ENCODE results near the gene RAB35.

RAB35 gene

GRCh38 chr12:120103371-120103770 lies 13.2 kb downstream of the RAB35 start:
- no peak for DNase-seq (ENCODE audit: low spot score)

GRCh38 chr12:120103044-120103338 lies 13.6 kb downstream of the RAB35 start:
- DNase-seq (ENCODE audit: low spot score) = no peak

GRCh38 chr12:120102189-120103043 lies 14.1 kb downstream of the RAB35 start:
- DNase-seq (ENCODE audit: low spot score) = no peak

- no peak for DNase-seq (ENCODE audit: low spot score)
Measured at GRCh38 chr12:120101617-120102016, 14.9 kb downstream of the RAB35 start.

- no peak for DNase-seq (ENCODE audit: low spot score)
Measured at GRCh38 chr12:120101182-120101581, 15.4 kb downstream of the RAB35 start.

GRCh38 chr12:120100630-120101029 lies 15.9 kb downstream of the RAB35 start:
- DNase-seq (ENCODE audit: low spot score) = no peak

- no peak for DNase-seq (ENCODE audit: low spot score)
Measured at GRCh38 chr12:120099738-120100137, 16.8 kb downstream of the RAB35 start.

GRCh38 chr12:120098756-120099470 lies 17.6 kb downstream of the RAB35 start:
- no peak for DNase-seq (ENCODE audit: low spot score)

- DNase-seq (ENCODE audit: low spot score) = no peak
Measured at GRCh38 chr12:120096671-120097202, 19.8 kb downstream of the RAB35 start.

- no peak for DNase-seq (ENCODE audit: low spot score)
Measured at GRCh38 chr12:120095736-120096135, 20.8 kb downstream of the RAB35 start.

GRCh38 chr12:120095331-120095730 lies 21.2 kb downstream of the RAB35 start:
- no peak for DNase-seq (ENCODE audit: low spot score)

- DNase-seq (ENCODE audit: low spot score) = no peak
Measured at GRCh38 chr12:120094485-120094884, 22.1 kb downstream of the RAB35 start.

GRCh38 chr12:120093592-120094355 lies 22.8 kb downstream of the RAB35 start:
- DNase-seq (ENCODE audit: low spot score) = no peak

GRCh38 chr12:120093336-120093591 lies 23.3 kb downstream of the RAB35 start:
- DNase-seq (ENCODE audit: low spot score) = no peak

- no peak for DNase-seq (ENCODE audit: low spot score)
Measured at GRCh38 chr12:120092551-120093335, 23.8 kb downstream of the RAB35 start.

- no peak for DNase-seq (ENCODE audit: low spot score)
Measured at GRCh38 chr12:120091371-120092090, 25.0 kb downstream of the RAB35 start.

GRCh38 chr12:120090626-120091295 lies 25.8 kb downstream of the RAB35 start:
- no peak for DNase-seq (ENCODE audit: low spot score)

- DNase-seq (ENCODE audit: low spot score) = no peak
Measured at GRCh38 chr12:120090206-120090605, 26.3 kb downstream of the RAB35 start.

GRCh38 chr12:120089796-120090195 lies 26.8 kb downstream of the RAB35 start:
- no peak for DNase-seq (ENCODE audit: low spot score)

- DNase-seq (ENCODE audit: low spot score) = no peak
Measured at GRCh38 chr12:120089105-120089504, 27.4 kb downstream of the RAB35 start.

Measured in RKO (cell line).